Measurements from ENCODE around the gene TSC2. TPM values are rescaled to one million over a fixed set of nuclear protein-coding genes. Genes with fewer than 3 reads are reported as not detected.

Gene TSC2
- total RNA-seq, 2 experiments from 2014 or later = 57.2 to 152 TPM

DNA sequence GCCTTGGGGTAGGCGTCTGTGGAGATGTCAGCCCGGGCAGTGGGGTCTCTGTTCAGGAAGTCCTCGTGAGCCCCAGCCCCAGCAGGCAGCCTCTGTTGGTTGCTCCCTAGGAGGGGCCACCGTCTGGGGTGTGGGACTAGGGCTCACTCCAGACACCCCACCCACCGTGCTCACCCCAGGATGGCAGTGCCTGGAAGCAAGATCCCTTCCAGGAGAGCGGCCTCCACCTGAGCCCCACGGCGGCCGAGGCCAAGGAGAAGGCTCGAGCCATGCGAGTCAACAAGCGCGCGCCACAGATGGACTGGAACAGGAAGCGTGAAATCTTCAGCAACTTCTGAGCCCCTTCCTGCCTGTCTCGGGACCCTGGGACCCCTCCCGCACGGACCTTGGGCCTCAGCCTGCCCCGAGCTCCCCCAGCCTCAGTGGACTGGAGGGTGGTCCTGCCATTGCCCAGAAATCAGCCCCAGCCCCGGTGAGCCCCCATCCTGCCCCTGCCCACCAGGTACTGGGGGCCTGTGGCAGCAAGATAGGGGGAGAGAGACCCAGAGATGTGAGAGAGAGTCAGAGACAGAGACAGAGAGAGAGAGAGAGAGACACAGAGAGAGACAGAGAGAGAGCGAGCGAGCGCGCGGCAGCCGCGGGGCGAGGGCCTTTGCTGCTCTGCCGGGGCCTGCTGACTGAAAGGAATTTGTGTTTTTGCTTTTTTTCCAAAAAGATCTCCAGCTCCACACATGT is 10.0 kb upstream of the TSC2 start:
- H3K4me1 ChIP-seq (ENCODE audit: insufficient read depth, low read length, poor library complexity, severe bottlenecking) = no peaks in the 10 kb centered on the region
- no peak for DNase-seq (ENCODE audit: low spot score)
- no peaks in the 10 kb centered on the region for H3K9me2 ChIP-seq (ENCODE audit: insufficient read depth, low read length)
- no peaks in the 10 kb centered on the region for H3K36me3 ChIP-seq (ENCODE audit: insufficient read depth, low read length)
- H3K4me3 ChIP-seq (ENCODE audit: low read depth, low read length, poor library complexity, severe bottlenecking) = no peak overlapping the region
- no peak overlapping the region for H3K27ac ChIP-seq (ENCODE audit: low read depth, low read length, poor library complexity, severe bottlenecking)
- BruUV-seq (replicated peaks) = no TSS peak
- H4K20me1 ChIP-seq (ENCODE audit: insufficient read depth, low read length) = no peaks in the 10 kb centered on the region
- POLR2A ChIA-PET = no interaction called here
- TF ChIP-seq CTCF (conservative IDR thresholded peaks at IDR 0.05; ENCODE audit: low read length) = no peak
- no peak for TF ChIP-seq EZH2phosphoT487 (IDR thresholded peaks at IDR 0.05; ENCODE audit: borderline replicate concordance, low read depth, low read length)
- H3K9me3 ChIP-seq (ENCODE audit: low read length) = no peaks in the 10 kb centered on the region
- no peaks in the 10 kb centered on the region for H3K79me2 ChIP-seq (ENCODE audit: insufficient read depth, low read depth, low read length)
- H2AFZ ChIP-seq (ENCODE audit: low read length) = no peak overlapping the region
- intact Hi-C loops (cut with micrococcal nuclease; ENCODE audit: unreplicated experiment) = no loop called here
- H3K4me2 ChIP-seq (ENCODE audit: low read length) = no peak overlapping the region
- CTCF ChIA-PET (ENCODE audit: unreplicated experiment) = no interaction called here

DNA sequence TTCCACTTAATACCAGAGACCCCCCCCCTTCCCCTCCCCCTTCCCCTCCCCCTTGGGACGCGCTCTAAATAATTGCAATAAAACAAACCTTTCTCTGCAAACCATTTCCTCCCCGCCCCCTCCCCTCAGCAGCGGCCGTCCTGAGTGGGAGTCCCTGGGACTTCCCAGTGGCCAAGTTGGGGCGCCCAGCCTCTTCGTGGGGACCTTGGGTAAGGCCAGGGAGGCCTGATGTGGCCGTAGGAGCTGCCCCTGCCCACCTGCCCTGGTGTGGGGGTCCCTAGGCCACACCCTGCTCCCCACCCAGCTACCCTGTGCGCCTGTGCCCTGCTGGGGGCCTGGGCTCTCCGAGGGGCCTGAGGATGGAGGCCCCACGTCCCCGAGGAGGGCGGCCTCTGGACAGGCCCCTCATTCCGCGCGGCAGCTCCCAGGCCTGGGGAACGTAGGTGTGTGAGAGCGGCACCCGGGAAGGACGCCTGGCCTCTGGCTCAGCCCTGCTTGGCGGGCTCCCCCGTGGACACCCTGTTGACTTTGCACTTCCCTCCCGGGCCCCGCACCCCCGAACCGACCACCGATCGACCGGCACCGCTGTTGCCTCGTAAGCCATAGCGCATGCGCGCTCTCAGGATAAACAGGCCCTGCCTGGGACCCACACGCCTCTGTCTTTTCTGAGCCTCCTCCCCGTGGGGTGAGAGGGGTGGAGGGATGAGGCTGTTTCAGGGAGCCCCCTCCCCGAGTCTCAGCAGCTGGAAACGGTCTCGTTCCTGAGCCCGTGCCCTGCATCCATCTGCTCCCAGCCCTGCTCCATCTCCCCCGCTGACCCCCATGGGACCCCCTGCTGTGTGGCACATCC is 9.2 kb upstream of the TSC2 start:
- BruUV-seq (replicated peaks) = no TSS peak
- intact Hi-C loops (cut with micrococcal nuclease; ENCODE audit: unreplicated experiment) = no loop called here

More for the DNA sequence above, 9.2 kb upstream of the TSC2 start:
- no peak for TF ChIP-seq EZH2phosphoT487 (IDR thresholded peaks at IDR 0.05; ENCODE audit: borderline replicate concordance, low read depth, low read length)
- TF ChIP-seq CTCF (conservative IDR thresholded peaks at IDR 0.05; ENCODE audit: low read length) = no peak
- Histone ChIP-seq H4K20me1 (ENCODE audit: insufficient read depth, low read length) (no peaks in the 10 kb centered on the region), H3K4me2 (ENCODE audit: low read length) (no peak overlapping the region), H2AFZ (ENCODE audit: low read length) (no peak overlapping the region), H3K27ac (ENCODE audit: low read depth, low read length, poor library complexity, severe bottlenecking) (no peak overlapping the region), H3K9me3 (ENCODE audit: low read length) (no peaks in the 10 kb centered on the region), H3K79me2 (ENCODE audit: insufficient read depth, low read depth, low read length) (no peaks in the 10 kb centered on the region), H3K4me1 (ENCODE audit: insufficient read depth, low read length, poor library complexity, severe bottlenecking) (no peaks in the 10 kb centered on the region), H3K9me2 (ENCODE audit: insufficient read depth, low read length) (no peaks in the 10 kb centered on the region), H3K36me3 (ENCODE audit: insufficient read depth, low read length) (peaks cover 6% of the 10 kb centered on the region; the same call in 1 of the 2 replicates), H3K4me3 (ENCODE audit: low read depth, low read length, poor library complexity, severe bottlenecking) (no peak overlapping the region)
- ChIA-PET CTCF (ENCODE audit: unreplicated experiment) (no interaction called here), POLR2A (no interaction called here)
- DNase-seq (ENCODE audit: low spot score) = no peak
